ENCODE measurements around the gene PFKP.

PFKP gene

DNA sequence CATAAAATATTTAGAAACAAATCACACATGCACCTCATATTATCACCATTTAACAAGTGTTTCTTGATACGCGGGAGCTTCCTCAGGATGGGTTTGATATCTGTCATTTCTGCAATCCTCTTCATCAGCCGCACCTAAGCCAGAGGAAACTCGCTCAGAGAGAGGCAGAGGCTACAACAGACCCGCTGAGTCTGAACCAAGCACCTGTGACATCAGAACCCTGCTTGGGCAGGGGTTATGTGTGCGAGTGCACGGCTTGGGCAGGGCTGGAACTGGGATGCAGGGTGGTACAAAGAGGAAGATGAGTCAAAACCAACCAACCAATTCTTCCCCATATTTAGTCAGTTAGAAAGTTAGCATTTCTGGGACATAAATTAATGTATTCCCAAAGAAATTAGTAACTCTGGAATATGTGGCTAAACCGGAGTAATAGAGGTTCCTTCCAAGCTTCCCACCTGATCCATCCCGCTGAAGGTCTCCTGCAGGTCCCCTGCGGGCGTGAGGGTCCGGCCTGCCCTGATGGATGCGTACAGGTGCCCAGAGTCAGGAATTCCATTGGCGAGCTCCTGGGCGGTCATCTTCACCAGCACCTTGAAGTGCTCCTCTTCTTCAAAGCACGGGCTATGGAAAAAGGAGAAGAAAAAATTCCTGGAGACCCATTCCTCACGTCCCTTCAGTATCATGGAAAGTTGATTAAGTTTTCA lies 79.9 kb downstream of the PFKP start:
- no peaks in the 10 kb centered on the region for H3K9me2 ChIP-seq (replicated peaks; ENCODE audit: insufficient read depth, low read length)
- H3K36me3 ChIP-seq (ENCODE audit: low read length) = 0 out of 2 replicates have a peak, but pooled peaks cover 2% of the 10 kb centered on the region
- no peaks in the 10 kb centered on the region for H3K27me3 ChIP-seq (ENCODE audit: low read length)
- H3K4me3 ChIP-seq (ENCODE audit: insufficient read depth, low read length, poor library complexity, severe bottlenecking) = no peak overlapping the region
- no peak overlapping the region for H2AFZ ChIP-seq (ENCODE audit: low read depth, low read length, severe bottlenecking)
- no peaks in the 10 kb centered on the region for H3F3A ChIP-seq (ENCODE audit: insufficient read depth)
- H3K79me2 ChIP-seq (ENCODE audit: insufficient read depth, low read length) = no peaks in the 10 kb centered on the region
- TF ChIP-seq, protein P1, sequence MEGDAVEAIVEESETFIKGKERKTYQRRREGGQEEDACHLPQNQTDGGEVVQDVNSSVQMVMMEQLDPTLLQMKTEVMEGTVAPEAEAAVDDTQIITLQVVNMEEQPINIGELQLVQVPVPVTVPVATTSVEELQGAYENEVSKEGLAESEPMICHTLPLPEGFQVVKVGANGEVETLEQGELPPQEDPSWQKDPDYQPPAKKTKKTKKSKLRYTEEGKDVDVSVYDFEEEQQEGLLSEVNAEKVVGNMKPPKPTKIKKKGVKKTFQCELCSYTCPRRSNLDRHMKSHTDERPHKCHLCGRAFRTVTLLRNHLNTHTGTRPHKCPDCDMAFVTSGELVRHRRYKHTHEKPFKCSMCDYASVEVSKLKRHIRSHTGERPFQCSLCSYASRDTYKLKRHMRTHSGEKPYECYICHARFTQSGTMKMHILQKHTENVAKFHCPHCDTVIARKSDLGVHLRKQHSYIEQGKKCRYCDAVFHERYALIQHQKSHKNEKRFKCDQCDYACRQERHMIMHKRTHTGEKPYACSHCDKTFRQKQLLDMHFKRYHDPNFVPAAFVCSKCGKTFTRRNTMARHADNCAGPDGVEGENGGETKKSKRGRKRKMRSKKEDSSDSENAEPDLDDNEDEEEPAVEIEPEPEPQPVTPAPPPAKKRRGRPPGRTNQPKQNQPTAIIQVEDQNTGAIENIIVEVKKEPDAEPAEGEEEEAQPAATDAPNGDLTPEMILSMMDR (IDR thresholded peaks at IDR 0.05; ENCODE audit: insufficient read depth, low read length, poor library complexity, severe bottlenecking) = no peak
- no peak for TF ChIP-seq EZH2phosphoT487 (conservative IDR thresholded peaks at IDR 0.05; ENCODE audit: low read length)
- no peaks in the 10 kb centered on the region for H3K9me3 ChIP-seq (ENCODE audit: insufficient read depth, low read length)
- no peaks in the 10 kb centered on the region for H4K20me1 ChIP-seq (ENCODE audit: low read depth, low read length)
- no peak overlapping the region for H3K9ac ChIP-seq (ENCODE audit: low read length)
- no peak overlapping the region for H3K4me2 ChIP-seq (ENCODE audit: low read depth, low read length, poor library complexity, severe bottlenecking)
- H3K27ac ChIP-seq (ENCODE audit: low read depth, low read length) = no peak overlapping the region

DNA sequence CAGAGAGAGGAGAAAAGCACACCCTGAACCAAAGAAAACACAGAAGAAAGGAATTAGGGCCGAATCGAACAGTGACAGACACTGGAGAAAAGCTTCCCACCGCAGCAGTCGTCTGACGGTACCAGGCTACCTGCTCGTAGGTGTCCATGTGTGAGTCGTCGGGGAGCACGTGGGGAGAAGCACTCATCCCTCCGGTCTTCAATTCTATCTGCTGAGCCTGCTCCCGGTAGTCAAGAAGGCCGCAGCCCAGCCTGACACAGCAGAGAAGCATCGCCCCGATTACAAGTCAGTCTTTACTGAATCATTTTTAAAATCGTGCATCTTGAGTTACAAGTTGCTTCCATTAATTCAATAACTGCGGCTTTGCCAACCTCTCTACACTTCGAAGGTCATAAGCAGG lies 80.7 kb downstream of the PFKP start:
- H3K27ac ChIP-seq (ENCODE audit: low read depth, low read length) = no peak overlapping the region
- H3K79me2 ChIP-seq (ENCODE audit: insufficient read depth, low read length) = no peaks in the 10 kb centered on the region
- H3K9me2 ChIP-seq (replicated peaks; ENCODE audit: insufficient read depth, low read length) = no peaks in the 10 kb centered on the region
- H3K9me3 ChIP-seq (ENCODE audit: insufficient read depth, low read length) = no peaks in the 10 kb centered on the region
- H3K4me2 ChIP-seq (ENCODE audit: low read depth, low read length, poor library complexity, severe bottlenecking) = no peak overlapping the region
- H3F3A ChIP-seq (ENCODE audit: insufficient read depth) = no peaks in the 10 kb centered on the region
- H2AFZ ChIP-seq (ENCODE audit: low read depth, low read length, severe bottlenecking) = no peak overlapping the region
- TF ChIP-seq, protein P1 (IDR thresholded peaks at IDR 0.05; ENCODE audit: insufficient read depth, low read length, poor library complexity, severe bottlenecking) = no peak
- TF ChIP-seq EZH2phosphoT487 (conservative IDR thresholded peaks at IDR 0.05; ENCODE audit: low read length) = no peak
- no peak overlapping the region for H3K4me3 ChIP-seq (ENCODE audit: insufficient read depth, low read length, poor library complexity, severe bottlenecking)
- no peaks in the 10 kb centered on the region for H4K20me1 ChIP-seq (ENCODE audit: low read depth, low read length)
- H3K27me3 ChIP-seq (ENCODE audit: low read length) = no peaks in the 10 kb centered on the region
- 0 out of 2 replicates have a peak, but pooled peaks cover 2% of the 10 kb centered on the region for H3K36me3 ChIP-seq (ENCODE audit: low read length)
- no peak overlapping the region for H3K9ac ChIP-seq (ENCODE audit: low read length)

DNA sequence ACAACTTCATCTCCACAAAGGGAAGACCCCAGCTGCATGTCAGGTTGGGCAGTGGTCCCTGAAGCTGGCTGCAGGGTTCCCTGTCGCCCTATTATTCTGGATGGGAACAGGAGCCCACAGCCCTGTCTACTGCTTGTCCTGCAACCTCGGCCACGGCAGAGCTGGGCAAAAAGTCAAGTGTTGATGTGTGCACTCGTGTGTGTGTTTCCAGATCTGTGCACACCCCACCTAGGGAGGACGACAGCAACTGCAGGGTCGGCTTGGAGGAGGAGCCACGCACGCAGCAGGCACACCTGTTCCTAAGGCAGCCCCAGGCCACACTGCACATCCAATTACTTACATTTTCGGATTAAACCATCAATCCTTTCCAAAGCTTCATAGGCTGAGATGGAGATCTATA lies 81.6 kb downstream of the PFKP start:
- no peak for TF ChIP-seq EZH2phosphoT487 (conservative IDR thresholded peaks at IDR 0.05; ENCODE audit: low read length)
- TF ChIP-seq, protein P1 (IDR thresholded peaks at IDR 0.05; ENCODE audit: insufficient read depth, low read length, poor library complexity, severe bottlenecking) = no peak
- H3K9ac ChIP-seq (ENCODE audit: low read length) = no peak overlapping the region
- H3K79me2 ChIP-seq (ENCODE audit: insufficient read depth, low read length) = no peaks in the 10 kb centered on the region

More for the DNA sequence above, 81.6 kb downstream of the PFKP start:
- Histone ChIP-seq H2AFZ (ENCODE audit: low read depth, low read length, severe bottlenecking) (no peak overlapping the region), H3K36me3 (ENCODE audit: low read length) (0 out of 2 replicates have a peak, but pooled peaks cover 2% of the 10 kb centered on the region), H3K27ac (ENCODE audit: low read depth, low read length) (no peak overlapping the region), H3K4me3 (ENCODE audit: insufficient read depth, low read length, poor library complexity, severe bottlenecking) (no peak overlapping the region), H3K9me3 (ENCODE audit: insufficient read depth, low read length) (no peaks in the 10 kb centered on the region), H3F3A (ENCODE audit: insufficient read depth) (no peaks in the 10 kb centered on the region), H3K9me2 (replicated peaks; ENCODE audit: insufficient read depth, low read length) (no peaks in the 10 kb centered on the region), H3K27me3 (ENCODE audit: low read length) (no peaks in the 10 kb centered on the region), H4K20me1 (ENCODE audit: low read depth, low read length) (no peaks in the 10 kb centered on the region), H3K4me2 (ENCODE audit: low read depth, low read length, poor library complexity, severe bottlenecking) (no peak overlapping the region)

Data from SU-DHL-6 (cell line).